GM13976 (cell line): ENCODE measurements around the gene LPAR6.

Source experiments
- DNase-seq: peaks from one replicate; pipeline ENCODE4 v3.0.0; 2012; ENCODE audit warnings: low spot score
- CTCF ChIP-seq: IDR thresholded peaks from 2 replicates; pipeline ENCODE4 v1.5.1; 2012; ENCODE audit warnings: borderline replicate concordance, mild to moderate bottlenecking; ENCODE audit not compliant: insufficient read depth; ENCODE audit errors: extremely low read depth, missing control alignments, control extremely low read depth
- in situ Hi-C: fragments of 300-500 bp; cut with MboI; formaldehyde crosslinking; loops from one replicate; pipeline ENCODE4 v1.12.0; 2022; ENCODE audit warnings: low sequenced_read_pairs, mixed read lengths, inconsistent platforms; ENCODE audit not compliant: unreplicated experiment

Gene LPAR6

GRCh38 chr13:48446464-48446863 is 33.6 kb upstream of the LPAR6 start:
- no peak for TF ChIP-seq CTCF
- in situ Hi-C loops: no loop called here
- DNase-seq: no peak

- TF ChIP-seq CTCF: no peak
- DNase-seq: no peak
- in situ Hi-C loops: no loop called here
Measured at GRCh38 chr13:48443442-48444208, 30.7 kb upstream of the LPAR6 start.

- in situ Hi-C loops: no loop called here
- no peak for DNase-seq
- TF ChIP-seq CTCF: no peak
Measured at GRCh38 chr13:48437371-48437770, 24.5 kb upstream of the LPAR6 start.

GRCh38 chr13:48436661-48437288 is 23.9 kb upstream of the LPAR6 start:
- in situ Hi-C loops: no loop called here
- DNase-seq: no peak
- no peak for TF ChIP-seq CTCF

- no peak for TF ChIP-seq CTCF
- DNase-seq: no peak
- in situ Hi-C loops: no loop called here
Measured at GRCh38 chr13:48434200-48434599, 21.3 kb upstream of the LPAR6 start.

- no peak for TF ChIP-seq CTCF
- in situ Hi-C loops: no loop called here
- no peak for DNase-seq
Measured at GRCh38 chr13:48431987-48432615, 19.2 kb upstream of the LPAR6 start.
